Subcutaneous adipose tissue (tissue), 4 donors: ENCODE results near the gene CHCT1. TPM values are rescaled to one million over a fixed set of nuclear protein-coding genes. Genes with fewer than 3 reads are reported as not detected.

Experiments used
- CTCF ChIP-seq: fragments of 450-650 bp; IDR thresholded peaks from one replicate; pipeline ENCODE4 v1.5.1; 2016; ENCODE audit warnings: low read depth, mild to moderate bottlenecking, control low read depth, antibody characterized with exemption, moderate library complexity
- total RNA-seq, 4 donors: library from RNA; depleted of rRNA; stranded (reverse); fragments of >200 nt; gene quantifications; one replicate each; pipeline ENCODE4 v1.1.0, GENCODE V29; 2016

CHCT1 gene
- total RNA-seq, 4 donors from 2014 or later = not detected

- TF ChIP-seq CTCF = no peak
Observed at GRCh38 chr17:60390186-60390585, 32.1 kb upstream of the CHCT1 start.

GRCh38 chr17:60390925-60391470 is 31.3 kb upstream of the CHCT1 start:
- TF ChIP-seq CTCF = no peak

GRCh38 chr17:60391471-60392041 is 30.7 kb upstream of the CHCT1 start:
- TF ChIP-seq CTCF = no peak

- peak; percentile 27 for TF ChIP-seq CTCF
Observed at GRCh38 chr17:60392042-60392844, 30.0 kb upstream of the CHCT1 start, which contains the start of gene USP32. Gene USP32 (minus strand): TSS chr17:60392133. CDS start chr17:60391939, 194 bp downstream.

GRCh38 chr17:60392845-60393702 is 29.2 kb upstream of the CHCT1 start:
- TF ChIP-seq CTCF = no peak

GRCh38 chr17:60393840-60394723 is 28.2 kb upstream of the CHCT1 start:
- TF ChIP-seq CTCF = no peak
